Lower leg skin (tissue), 4 donors: ENCODE measurements around the gene SERPINA9. TPM values are rescaled to one million over a fixed set of nuclear protein-coding genes. Genes with fewer than 3 reads are reported as not detected.
"Not testable (repeated sequence)": the region's sequence is repeated elsewhere in the genome, so short reads cannot be mapped to it uniquely, and the experiment has no call there.

Source experiments
- DNase-seq, 2 donors: peaks; one replicate each; pipeline ENCODE4 v3.0.0-alpha.2; 2019; ENCODE audit warnings: low spot score in 2 of 2
- H3K4me3 ChIP-seq: fragments of 200-600 bp; sonication (generic); 2 replicates; pipeline ENCODE4 v1.5.1; 2017; ENCODE audit warnings: mild to moderate bottlenecking, low read depth; ENCODE audit not compliant: poor library complexity, severe bottlenecking
- CTCF ChIP-seq, 3 donors: fragments of 450-650 bp; IDR thresholded peaks; one replicate each; pipeline ENCODE4 v1.5.1; 2016; ENCODE audit warnings: antibody characterized with exemption in 3 of 3, mild to moderate bottlenecking in 3 of 3, moderate library complexity in 2 of 3
- POLR2A ChIP-seq, 2 donors: fragments of 450-650 bp; IDR thresholded peaks; one replicate each; pipeline ENCODE4 v1.6.1; 2016 to 2017; ENCODE audit warnings: antibody characterized with exemption in 2 of 2, mild to moderate bottlenecking in 1 of 2, moderate library complexity in 1 of 2
- WGBS, 2 donors: methylation state at CpG; one replicate each; pipeline ENCODE4 v1.1.5; 2018; 5-methylcytosine and 5-hydroxymethylcytosine counted together
- intact Hi-C: fragments of 100-400 bp; cut with DNase I; formaldehyde crosslinking; loops from one replicate; pipeline ENCODE4 v1.15.0; 2023; ENCODE audit warnings: low total_unique reads
- total RNA-seq, 4 donors: library from RNA; depleted of rRNA; stranded (reverse); fragments of >200 nt; gene quantifications; one replicate each; pipeline ENCODE4 v1.1.0, GENCODE V29; 2016

SERPINA9 gene
- total RNA-seq, 4 donors from 2014 or later, result 0.42 to 3.7 (median 1.5) TPM

DNA sequence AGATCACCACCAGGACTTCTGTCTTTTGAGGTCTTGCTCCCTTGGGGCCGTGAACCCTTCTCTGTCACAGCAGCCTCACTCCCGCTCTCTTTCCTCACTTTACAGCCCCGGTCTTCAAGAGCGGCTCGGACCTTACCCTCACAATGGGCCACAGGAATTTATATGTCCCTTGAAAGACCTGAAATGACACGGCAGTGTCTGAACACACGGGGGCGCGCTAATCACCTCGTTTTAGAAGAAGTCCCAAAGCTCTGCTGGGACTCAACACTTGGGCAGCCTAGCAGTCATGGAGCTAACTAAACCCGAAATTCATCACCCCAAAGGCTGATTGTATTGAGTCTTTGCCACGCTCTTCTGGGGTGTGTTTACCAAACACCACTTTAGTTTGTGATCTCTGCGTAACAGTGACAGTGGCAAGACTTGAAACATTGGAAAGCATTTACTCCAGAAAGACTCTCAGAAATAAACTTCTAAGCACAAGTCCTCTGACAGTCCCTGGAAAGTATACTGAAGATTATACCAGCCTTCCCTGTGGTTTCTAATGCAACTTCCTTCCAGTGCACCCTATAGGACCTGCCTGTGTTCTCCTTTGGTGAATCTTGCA lies 52.4 kb downstream of the SERPINA9 start:
- no peak overlapping the region for H3K4me3 ChIP-seq
- intact Hi-C loops, result no loop called here
- TF ChIP-seq CTCF (IDR thresholded peaks at IDR 0.05) (no peak), POLR2A (IDR thresholded peaks at IDR 0.05) (no peak)
- peak; percentile 48 to 91 for DNase-seq
- 16% methylated on average over 13 of the region's 13 CpGs for WGBS, 2 donors

DNA sequence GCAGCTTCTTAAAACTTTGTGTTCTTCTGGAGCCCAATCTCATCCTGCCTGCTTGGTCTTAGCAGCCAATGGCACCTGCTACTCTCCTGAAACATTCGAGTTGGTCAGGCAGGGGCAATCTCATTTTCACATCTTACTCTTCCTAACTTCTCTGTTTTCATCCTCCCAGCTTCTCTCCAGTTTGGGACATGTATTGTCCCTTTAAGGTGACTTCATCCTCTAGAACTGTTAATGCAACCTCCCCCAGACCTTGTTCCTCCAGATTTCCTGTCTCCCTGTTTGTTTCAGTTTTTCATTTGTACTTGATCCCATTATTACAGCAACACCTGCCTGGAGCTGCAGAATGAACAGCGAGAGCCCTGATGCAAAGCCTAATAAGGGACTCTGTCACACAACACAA lies 54.7 kb downstream of the SERPINA9 start:
- H3K4me3 ChIP-seq, result no peak overlapping the region
- WGBS, 2 donors, result 62 to 67% methylated on average over 2 of the region's 2 CpGs
- intact Hi-C loops, result no loop called here
- DNase-seq, result no peak
- TF ChIP-seq POLR2A (IDR thresholded peaks at IDR 0.05) (no peak), CTCF (IDR thresholded peaks at IDR 0.05) (no peak)

- H3K4me3 ChIP-seq, intact Hi-C loops, DNase-seq: not testable (repeated sequence)
- WGBS, 2 donors, result 77 to 80% methylated on average over 3 of the region's 3 CpGs
Measured at GRCh38 chr14:94417497-94418205, 58.3 kb downstream of the SERPINA9 start.

Other genes with a start within 250 kb of the SERPINA9 start
- not detected for gene SERPINA10, start 182.9 kb downstream of the SERPINA9 start, total RNA-seq
- not detected for gene SERPINA6, start 152.9 kb downstream of the SERPINA9 start, total RNA-seq
- gene SERPINA2, start 109.5 kb downstream of the SERPINA9 start, total RNA-seq, result not detected
- 1 to 10 TPM in 2 of 4 donors, under 1 TPM in 1, not detected in 1; 0.93 to 6.2 (median 3.9) TPM for gene SERPINA1, start 87.6 kb downstream of the SERPINA9 start, total RNA-seq
- gene SERPINA11, start 23.4 kb downstream of the SERPINA9 start, total RNA-seq, result under 1 TPM in 1 of 4 donors, not detected in 3; 0.36 TPM
- 100 to 1,000 TPM; 345 to 790 (median 421) TPM for gene SERPINA12, start 33.3 kb upstream of the SERPINA9 start, total RNA-seq
- gene SERPINA4, start 85.2 kb upstream of the SERPINA9 start, total RNA-seq, result not detected
- gene SERPINA5, start 105.2 kb upstream of the SERPINA9 start, total RNA-seq, result 1 to 10 TPM in 3 of 4 donors, under 1 TPM in 1; 0.38 to 4.1 (median 1.9) TPM
- gene SERPINA3, start 136.2 kb upstream of the SERPINA9 start, total RNA-seq, result 10 to 100 TPM in 3 of 4 donors, 1 to 10 TPM in 1; 9.9 to 95.8 (median 25.7) TPM